Omental fat pad (tissue), 4 donors: ENCODE results near the gene EPHA3. TPM values are rescaled to one million over a fixed set of nuclear protein-coding genes. Genes with fewer than 3 reads are reported as not detected.

Experiments used
- ATAC-seq: fragments of 150-250 bp; one replicate; pipeline ENCODE4 v1.9.1; 2016; ENCODE audit warnings: mild to moderate bottlenecking, moderate library complexity; ENCODE audit not compliant: low FRiP score
- DNase-seq: peaks from one replicate; pipeline ENCODE4 v3.0.0-alpha.2; 2019; ENCODE audit warnings: low spot score
- total RNA-seq, 4 donors: library from RNA; depleted of rRNA; stranded (reverse); fragments of >200 nt; gene quantifications; one replicate each; pipeline ENCODE4 v1.1.0, GENCODE V29; 2016
- TF ChIP-seq, protein P1 (sequence below), 3 donors: fragments of 450-650 bp; IDR thresholded peaks; one replicate each; pipeline ENCODE4 v1.5.1; 2016 to 2017; ENCODE audit warnings: antibody characterized with exemption in 3 of 3, mild to moderate bottlenecking in 3 of 3, moderate library complexity in 2 of 3

The EPHA3 gene
- total RNA-seq, 4 donors from 2014 or later, result 2.8 to 15.3 (median 4.9) TPM

- TF ChIP-seq, protein P1, sequence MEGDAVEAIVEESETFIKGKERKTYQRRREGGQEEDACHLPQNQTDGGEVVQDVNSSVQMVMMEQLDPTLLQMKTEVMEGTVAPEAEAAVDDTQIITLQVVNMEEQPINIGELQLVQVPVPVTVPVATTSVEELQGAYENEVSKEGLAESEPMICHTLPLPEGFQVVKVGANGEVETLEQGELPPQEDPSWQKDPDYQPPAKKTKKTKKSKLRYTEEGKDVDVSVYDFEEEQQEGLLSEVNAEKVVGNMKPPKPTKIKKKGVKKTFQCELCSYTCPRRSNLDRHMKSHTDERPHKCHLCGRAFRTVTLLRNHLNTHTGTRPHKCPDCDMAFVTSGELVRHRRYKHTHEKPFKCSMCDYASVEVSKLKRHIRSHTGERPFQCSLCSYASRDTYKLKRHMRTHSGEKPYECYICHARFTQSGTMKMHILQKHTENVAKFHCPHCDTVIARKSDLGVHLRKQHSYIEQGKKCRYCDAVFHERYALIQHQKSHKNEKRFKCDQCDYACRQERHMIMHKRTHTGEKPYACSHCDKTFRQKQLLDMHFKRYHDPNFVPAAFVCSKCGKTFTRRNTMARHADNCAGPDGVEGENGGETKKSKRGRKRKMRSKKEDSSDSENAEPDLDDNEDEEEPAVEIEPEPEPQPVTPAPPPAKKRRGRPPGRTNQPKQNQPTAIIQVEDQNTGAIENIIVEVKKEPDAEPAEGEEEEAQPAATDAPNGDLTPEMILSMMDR (IDR thresholded peaks at IDR 0.05), result no peak
- ATAC-seq, result no peak
- no peak for DNase-seq
These were observed 27.5 kb upstream of the EPHA3 start for GRCh38 chr3:89079944-89080343.

- DNase-seq, result no peak
- TF ChIP-seq, protein P1 (IDR thresholded peaks at IDR 0.05), result no peak
- no peak for ATAC-seq
These were observed 19.6 kb upstream of the EPHA3 start for GRCh38 chr3:89087851-89088250.

DNA sequence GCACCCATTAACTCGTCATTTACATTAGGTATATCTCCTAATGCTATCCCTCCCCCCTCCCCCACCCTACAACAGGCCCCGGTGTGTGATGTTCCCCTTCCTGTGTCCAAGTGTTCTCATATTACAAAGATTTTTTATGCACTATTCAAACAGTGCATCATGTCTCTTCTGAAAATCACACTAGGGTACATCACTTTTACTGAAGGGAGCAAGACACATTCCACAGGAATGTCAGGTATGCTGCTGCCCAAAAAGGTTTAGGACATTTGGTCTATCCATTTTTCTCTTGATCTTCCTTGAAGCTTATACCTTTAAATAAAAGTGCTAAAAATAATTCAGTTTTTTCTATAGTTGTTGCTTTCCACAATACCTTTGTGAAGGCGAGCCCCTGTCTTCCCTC is 9.2 kb upstream of the EPHA3 start:
- DNase-seq (no peak), ATAC-seq (no peak)

GRCh38 chr3:89098964-89099585 is 8.3 kb upstream of the EPHA3 start:
- no peak for ATAC-seq
- DNase-seq, result no peak
- TF ChIP-seq, protein P1 (IDR thresholded peaks at IDR 0.05), result no peak

More for the DNA sequence above, 9.2 kb upstream of the EPHA3 start:
- TF ChIP-seq, protein P1 (IDR thresholded peaks at IDR 0.05), result no peak

DNA sequence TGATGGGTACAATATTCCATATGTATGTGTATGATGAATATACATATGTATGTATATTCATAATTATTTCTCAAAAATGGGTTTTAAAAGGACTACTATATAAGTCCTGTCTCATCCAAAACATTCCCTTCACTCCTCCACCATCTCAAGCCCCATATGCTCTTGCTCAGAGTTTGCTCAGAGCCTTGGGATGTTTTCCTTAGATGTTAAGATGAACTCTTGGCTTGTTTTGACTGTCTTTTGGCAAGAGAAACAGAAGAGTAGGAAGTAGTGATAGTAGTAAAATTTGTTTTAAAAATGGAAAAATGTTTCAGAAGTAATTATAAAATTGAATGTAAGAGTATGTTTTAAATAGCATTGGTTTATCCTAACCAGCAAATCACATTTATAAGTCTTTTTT is 6.2 kb upstream of the EPHA3 start:
- ATAC-seq (no peak), DNase-seq (no peak)
- TF ChIP-seq, protein P1 (IDR thresholded peaks at IDR 0.05), result no peak

DNA sequence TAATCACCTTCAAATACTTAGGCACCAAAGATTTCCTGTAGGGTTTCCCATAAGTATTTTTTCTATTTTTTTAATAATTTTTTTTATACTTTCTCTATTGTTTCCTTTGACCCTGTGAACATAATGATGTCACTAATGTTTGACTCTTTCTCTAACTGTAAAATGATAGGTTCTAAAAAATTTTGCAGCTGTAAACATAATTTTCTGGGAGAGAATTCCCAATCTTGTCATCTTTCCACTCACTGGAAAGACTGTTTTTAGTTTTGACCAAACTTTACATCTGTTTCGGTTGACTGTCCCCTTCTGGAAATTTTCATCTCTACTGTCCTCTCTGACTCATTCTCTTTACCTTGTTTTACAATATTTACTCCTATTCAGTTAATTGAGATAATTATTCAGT is 5.5 kb upstream of the EPHA3 start:
- TF ChIP-seq, protein P1 (IDR thresholded peaks at IDR 0.05), result no peak
- DNase-seq, result no peak

GRCh38 chr3:89104499-89104898 is 2.9 kb upstream of the EPHA3 start:
- no peak for DNase-seq
- ATAC-seq, result no peak
- TF ChIP-seq, protein P1 (IDR thresholded peaks at IDR 0.05), result no peak

More for the DNA sequence above, 5.5 kb upstream of the EPHA3 start:
- ATAC-seq, result no peak
